ENCODE measurements around the gene SLC17A4.

SLC17A4 gene, protein sequence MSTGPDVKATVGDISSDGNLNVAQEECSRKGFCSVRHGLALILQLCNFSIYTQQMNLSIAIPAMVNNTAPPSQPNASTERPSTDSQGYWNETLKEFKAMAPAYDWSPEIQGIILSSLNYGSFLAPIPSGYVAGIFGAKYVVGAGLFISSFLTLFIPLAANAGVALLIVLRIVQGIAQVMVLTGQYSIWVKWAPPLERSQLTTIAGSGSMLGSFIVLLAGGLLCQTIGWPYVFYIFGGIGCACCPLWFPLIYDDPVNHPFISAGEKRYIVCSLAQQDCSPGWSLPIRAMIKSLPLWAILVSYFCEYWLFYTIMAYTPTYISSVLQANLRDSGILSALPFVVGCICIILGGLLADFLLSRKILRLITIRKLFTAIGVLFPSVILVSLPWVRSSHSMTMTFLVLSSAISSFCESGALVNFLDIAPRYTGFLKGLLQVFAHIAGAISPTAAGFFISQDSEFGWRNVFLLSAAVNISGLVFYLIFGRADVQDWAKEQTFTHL

DNA sequence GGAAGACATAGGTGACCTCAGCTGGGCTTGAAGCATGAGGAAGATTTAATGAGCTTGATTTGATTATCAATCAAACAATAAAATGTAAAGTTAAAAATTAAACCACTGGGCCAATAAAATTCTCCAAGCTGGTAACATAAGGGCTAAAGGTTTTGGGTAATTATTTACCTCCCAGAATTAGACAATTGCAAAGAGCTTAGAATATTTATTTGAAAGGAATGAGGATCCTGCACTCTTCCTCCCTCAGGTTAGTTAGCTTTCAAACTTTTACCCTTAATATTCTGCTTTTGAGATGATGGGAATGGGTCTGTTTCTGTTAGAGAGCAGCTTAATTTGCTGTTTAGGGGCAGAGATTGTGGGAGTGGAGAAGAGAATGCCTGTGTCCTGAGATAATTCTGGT, at the start of gene SLC17A4:
Gene SLC17A4, plus strand, starts transcription at position 208 of the 400 bp plus-strand sequence. CDS start 7,221 bp downstream, outside the sequence.
- Histone ChIP-seq H3K9ac (ENCODE audit: low read depth, low read length) (no peak within 1 kb of the TSS), H3K36me3 (ENCODE audit: control insufficient read depth, insufficient read depth, low read length) (no peaks in the 10 kb centered on the region), H3K27me3 (ENCODE audit: control insufficient read depth, insufficient read depth, low read length) (no peaks in the 10 kb centered on the region), H3K27ac (ENCODE audit: low read depth, low read length) (no peak within 1 kb of the TSS), H3K4me3 (ENCODE audit: low read depth, low read length) (no peak within 1 kb of the TSS), H3K9me3 (ENCODE audit: control insufficient read depth, insufficient read depth, low read length) (no peaks in the 10 kb centered on the region), H3K4me1 (ENCODE audit: control insufficient read depth, insufficient read depth, low read length) (no peaks in the 10 kb centered on the region)

DNA sequence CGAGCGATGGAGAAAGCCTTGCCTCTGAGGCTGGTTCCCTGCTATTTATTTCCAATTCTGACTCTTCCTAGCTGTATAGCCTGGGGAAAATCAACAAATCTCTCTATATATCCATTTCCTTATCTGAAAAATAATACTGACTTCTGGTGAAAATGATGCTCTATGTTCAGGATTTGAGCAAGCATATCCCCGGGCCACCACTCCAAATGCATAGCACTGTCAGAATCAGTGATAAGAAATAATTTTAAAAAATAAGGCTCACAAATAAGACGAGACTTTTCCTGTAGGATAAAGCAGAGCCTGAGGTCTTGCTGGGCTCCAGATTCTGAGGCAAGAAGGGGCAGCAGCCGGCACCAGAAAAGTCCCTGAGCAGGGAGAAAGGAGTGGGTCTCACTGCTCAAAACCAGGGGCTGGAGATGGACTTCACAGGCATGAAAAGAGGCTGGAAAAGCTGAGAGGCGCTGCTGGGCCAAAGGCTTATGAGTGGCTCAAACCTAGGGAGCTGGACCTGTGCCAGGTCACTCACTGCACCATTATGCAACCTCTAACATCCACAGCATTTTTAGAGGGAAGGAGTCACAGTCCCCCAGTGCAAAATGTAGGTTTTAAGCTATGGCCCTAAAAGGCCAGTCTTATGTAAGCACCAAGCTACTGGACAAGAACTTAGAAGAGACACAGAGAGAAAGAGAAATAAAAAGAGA, 48.1 kb upstream of the SLC17A4 start:
- Histone ChIP-seq H3K9me3 (ENCODE audit: control insufficient read depth, insufficient read depth, low read length) (no peaks in the 10 kb centered on the region), H3K4me1 (ENCODE audit: control insufficient read depth, insufficient read depth, low read length) (no peaks in the 10 kb centered on the region), H3K4me3 (ENCODE audit: low read depth, low read length) (no peak overlapping the region), H3K36me3 (ENCODE audit: control insufficient read depth, insufficient read depth, low read length) (no peaks in the 10 kb centered on the region), H3K27ac (ENCODE audit: low read depth, low read length) (no peak overlapping the region), H3K9ac (ENCODE audit: low read depth, low read length) (no peak overlapping the region), H3K27me3 (ENCODE audit: control insufficient read depth, insufficient read depth, low read length) (no peaks in the 10 kb centered on the region)

DNA sequence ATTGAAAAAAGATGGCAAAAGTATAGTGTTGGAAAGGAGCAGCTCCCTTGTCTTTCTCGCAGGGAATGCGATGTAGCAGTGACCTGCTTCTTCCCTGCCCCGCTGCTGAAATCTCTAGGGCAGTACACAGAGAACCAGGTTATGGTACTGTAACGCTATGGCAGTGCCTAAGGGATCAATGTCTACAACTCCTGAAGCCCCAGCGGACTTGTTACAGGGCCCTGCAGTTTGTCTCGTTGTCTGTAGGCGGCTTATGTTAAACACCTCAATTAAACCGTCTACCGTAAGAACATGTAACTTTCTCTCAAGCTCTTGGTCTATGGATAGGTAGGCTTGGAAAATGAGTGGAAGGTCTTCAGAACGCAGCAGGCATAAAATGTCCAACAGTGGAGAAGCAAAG, 44.8 kb upstream of the SLC17A4 start:
- H3K9me3 ChIP-seq (ENCODE audit: control insufficient read depth, insufficient read depth, low read length): no peaks in the 10 kb centered on the region
- H3K27ac ChIP-seq (ENCODE audit: low read depth, low read length): no peak overlapping the region
- no peaks in the 10 kb centered on the region for H3K27me3 ChIP-seq (ENCODE audit: control insufficient read depth, insufficient read depth, low read length)
- H3K4me3 ChIP-seq (ENCODE audit: low read depth, low read length): no peak overlapping the region
- no peaks in the 10 kb centered on the region for H3K4me1 ChIP-seq (ENCODE audit: control insufficient read depth, insufficient read depth, low read length)
- H3K36me3 ChIP-seq (ENCODE audit: control insufficient read depth, insufficient read depth, low read length): no peaks in the 10 kb centered on the region
- no peak overlapping the region for H3K9ac ChIP-seq (ENCODE audit: low read depth, low read length)

DNA sequence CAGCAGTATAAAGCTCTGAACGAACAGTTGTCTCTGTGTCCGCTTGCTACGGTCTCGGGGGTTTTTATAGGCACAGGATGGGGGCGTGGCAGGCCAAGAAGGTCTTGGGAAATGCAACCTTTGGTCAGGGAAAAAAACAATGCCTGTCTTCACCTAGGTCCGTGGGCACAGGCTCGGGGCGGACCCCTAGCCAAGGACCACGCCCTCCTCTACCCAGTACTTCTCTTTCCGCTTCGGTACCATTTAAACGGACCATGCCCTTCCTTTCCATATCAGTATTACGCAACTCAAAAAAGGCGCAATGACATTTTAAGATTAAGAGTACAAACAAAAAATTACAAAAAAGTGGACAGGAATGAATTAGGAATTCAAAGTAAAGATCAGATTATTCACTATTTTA, 44.3 kb upstream of the SLC17A4 start:
- no peak overlapping the region for H3K27ac ChIP-seq (ENCODE audit: low read depth, low read length)
- H3K4me3 ChIP-seq (ENCODE audit: low read depth, low read length): no peak overlapping the region
- no peaks in the 10 kb centered on the region for H3K4me1 ChIP-seq (ENCODE audit: control insufficient read depth, insufficient read depth, low read length)
- no peaks in the 10 kb centered on the region for H3K27me3 ChIP-seq (ENCODE audit: control insufficient read depth, insufficient read depth, low read length)
- H3K9me3 ChIP-seq (ENCODE audit: control insufficient read depth, insufficient read depth, low read length): no peaks in the 10 kb centered on the region
- no peak overlapping the region for H3K9ac ChIP-seq (ENCODE audit: low read depth, low read length)
- no peaks in the 10 kb centered on the region for H3K36me3 ChIP-seq (ENCODE audit: control insufficient read depth, insufficient read depth, low read length)

DNA sequence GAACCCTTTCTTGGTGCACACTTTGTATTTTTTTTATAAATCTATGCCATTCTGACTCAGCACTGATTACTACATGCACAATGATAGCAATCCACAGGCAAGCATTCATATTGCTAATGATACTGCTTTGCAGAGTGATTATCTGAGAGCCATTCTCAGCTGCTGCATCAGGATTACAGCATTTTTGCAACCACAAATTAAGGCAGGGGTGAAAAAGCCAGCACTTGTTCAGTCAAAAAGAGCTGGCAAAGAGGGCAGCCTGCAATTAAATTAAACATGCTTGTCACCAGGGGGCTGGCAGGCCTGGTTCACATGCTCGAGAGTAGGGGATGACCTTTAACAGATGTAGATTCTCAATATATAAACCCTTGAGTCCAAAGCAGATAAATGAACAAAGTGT, 40.7 kb upstream of the SLC17A4 start:
- no peaks in the 10 kb centered on the region for H3K4me1 ChIP-seq (ENCODE audit: control insufficient read depth, insufficient read depth, low read length)
- H3K27ac ChIP-seq (ENCODE audit: low read depth, low read length): no peak overlapping the region
- H3K36me3 ChIP-seq (ENCODE audit: control insufficient read depth, insufficient read depth, low read length): no peaks in the 10 kb centered on the region
- no peaks in the 10 kb centered on the region for H3K9me3 ChIP-seq (ENCODE audit: control insufficient read depth, insufficient read depth, low read length)
- H3K4me3 ChIP-seq (ENCODE audit: low read depth, low read length): no peak overlapping the region
- no peak overlapping the region for H3K9ac ChIP-seq (ENCODE audit: low read depth, low read length)
- no peaks in the 10 kb centered on the region for H3K27me3 ChIP-seq (ENCODE audit: control insufficient read depth, insufficient read depth, low read length)

DNA sequence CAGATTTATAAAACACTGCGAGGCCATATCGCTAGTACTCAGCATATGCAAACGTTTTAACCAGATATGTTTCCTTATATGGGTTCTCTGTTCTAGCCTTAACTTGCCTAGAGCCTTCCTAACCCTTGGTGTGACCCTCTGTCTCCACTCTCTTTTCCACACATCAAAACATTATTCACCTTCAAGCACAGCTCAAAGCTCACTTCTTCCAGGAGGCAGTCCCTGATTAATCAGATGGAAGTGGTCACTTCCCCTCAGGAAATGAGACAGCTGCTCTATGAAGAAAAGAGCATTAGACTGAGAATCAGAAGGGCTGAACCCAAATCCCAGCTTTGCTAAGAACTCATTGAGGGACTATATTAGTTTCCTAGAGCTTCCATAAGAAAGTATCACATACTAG, 39.8 kb upstream of the SLC17A4 start:
- Histone ChIP-seq H3K4me3 (ENCODE audit: low read depth, low read length) (no peak overlapping the region), H3K27ac (ENCODE audit: low read depth, low read length) (no peak overlapping the region), H3K4me1 (ENCODE audit: control insufficient read depth, insufficient read depth, low read length) (no peaks in the 10 kb centered on the region), H3K9ac (ENCODE audit: low read depth, low read length) (no peak overlapping the region), H3K9me3 (ENCODE audit: control insufficient read depth, insufficient read depth, low read length) (no peaks in the 10 kb centered on the region), H3K27me3 (ENCODE audit: control insufficient read depth, insufficient read depth, low read length) (no peaks in the 10 kb centered on the region), H3K36me3 (ENCODE audit: control insufficient read depth, insufficient read depth, low read length) (no peaks in the 10 kb centered on the region)

DNA sequence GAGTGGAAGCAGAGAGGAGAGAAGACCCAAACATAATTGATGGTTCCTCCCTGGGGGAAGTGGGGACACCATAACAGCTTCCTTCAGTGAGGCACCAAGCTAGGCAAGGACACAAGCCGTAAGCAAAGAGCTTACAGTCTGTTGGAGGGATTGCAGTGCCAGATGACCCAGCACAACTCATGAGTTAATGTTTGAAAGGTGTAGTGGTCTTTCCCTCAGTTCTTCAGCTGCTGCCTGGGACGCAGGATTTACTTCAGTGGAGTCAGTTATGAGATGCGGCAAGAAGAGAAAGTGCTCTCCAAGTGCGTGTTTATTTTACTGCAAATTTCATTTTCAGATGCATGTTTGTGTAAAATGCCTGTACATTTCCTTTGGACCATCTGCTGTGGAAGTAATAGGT, 38.7 kb upstream of the SLC17A4 start:
- Histone ChIP-seq H3K36me3 (ENCODE audit: control insufficient read depth, insufficient read depth, low read length) (no peaks in the 10 kb centered on the region), H3K4me3 (ENCODE audit: low read depth, low read length) (no peak overlapping the region), H3K9ac (ENCODE audit: low read depth, low read length) (no peak overlapping the region), H3K9me3 (ENCODE audit: control insufficient read depth, insufficient read depth, low read length) (no peaks in the 10 kb centered on the region), H3K27ac (ENCODE audit: low read depth, low read length) (no peak overlapping the region), H3K4me1 (ENCODE audit: control insufficient read depth, insufficient read depth, low read length) (no peaks in the 10 kb centered on the region), H3K27me3 (ENCODE audit: control insufficient read depth, insufficient read depth, low read length) (no peaks in the 10 kb centered on the region)

DNA sequence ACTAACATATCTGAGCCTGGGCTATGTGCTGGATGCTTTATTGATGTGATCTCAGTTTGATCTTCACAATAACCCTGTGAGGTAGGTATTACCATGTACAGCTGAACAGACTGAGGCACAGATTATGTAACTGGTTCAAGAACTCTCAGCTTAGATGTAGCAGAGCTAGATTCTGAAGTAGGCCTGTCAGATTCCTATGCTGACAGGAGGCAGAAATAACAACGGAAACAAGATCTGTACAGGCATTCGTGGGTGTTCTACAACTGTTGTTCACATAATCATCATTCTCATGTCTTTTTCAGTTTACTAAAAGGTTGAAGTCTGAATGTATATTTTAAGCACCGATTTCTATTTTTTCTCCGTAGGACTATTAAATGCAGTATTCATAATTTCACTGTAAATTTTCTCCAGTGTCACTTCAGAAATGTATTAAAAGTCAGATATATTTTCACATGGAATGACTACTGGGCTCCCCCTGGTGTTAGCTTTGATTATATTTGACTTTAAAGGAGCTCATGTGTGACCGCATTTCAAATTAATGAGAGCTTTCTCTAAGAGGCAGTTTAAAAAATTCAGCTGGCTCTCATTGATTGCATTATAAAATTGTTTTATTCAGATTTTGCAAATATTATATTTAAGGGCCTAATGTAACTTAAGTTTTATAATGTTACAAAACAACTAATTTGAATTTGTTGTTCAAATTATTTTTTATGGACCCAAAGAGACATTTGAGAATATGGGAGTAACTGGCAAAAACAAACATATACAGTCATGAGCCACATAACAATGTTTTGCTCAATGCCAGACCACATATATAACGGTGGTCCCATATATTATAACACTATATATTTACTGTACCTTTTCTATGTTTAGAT, 36.4 kb upstream of the SLC17A4 start:
- H3K4me3 ChIP-seq (ENCODE audit: low read depth, low read length): no peak overlapping the region
- H3K4me1 ChIP-seq (ENCODE audit: control insufficient read depth, insufficient read depth, low read length): no peaks in the 10 kb centered on the region
- H3K9me3 ChIP-seq (ENCODE audit: control insufficient read depth, insufficient read depth, low read length): no peaks in the 10 kb centered on the region
- H3K27me3 ChIP-seq (ENCODE audit: control insufficient read depth, insufficient read depth, low read length): no peaks in the 10 kb centered on the region
- no peak overlapping the region for H3K9ac ChIP-seq (ENCODE audit: low read depth, low read length)
- no peak overlapping the region for H3K27ac ChIP-seq (ENCODE audit: low read depth, low read length)
- H3K36me3 ChIP-seq (ENCODE audit: control insufficient read depth, insufficient read depth, low read length): no peaks in the 10 kb centered on the region

DNA sequence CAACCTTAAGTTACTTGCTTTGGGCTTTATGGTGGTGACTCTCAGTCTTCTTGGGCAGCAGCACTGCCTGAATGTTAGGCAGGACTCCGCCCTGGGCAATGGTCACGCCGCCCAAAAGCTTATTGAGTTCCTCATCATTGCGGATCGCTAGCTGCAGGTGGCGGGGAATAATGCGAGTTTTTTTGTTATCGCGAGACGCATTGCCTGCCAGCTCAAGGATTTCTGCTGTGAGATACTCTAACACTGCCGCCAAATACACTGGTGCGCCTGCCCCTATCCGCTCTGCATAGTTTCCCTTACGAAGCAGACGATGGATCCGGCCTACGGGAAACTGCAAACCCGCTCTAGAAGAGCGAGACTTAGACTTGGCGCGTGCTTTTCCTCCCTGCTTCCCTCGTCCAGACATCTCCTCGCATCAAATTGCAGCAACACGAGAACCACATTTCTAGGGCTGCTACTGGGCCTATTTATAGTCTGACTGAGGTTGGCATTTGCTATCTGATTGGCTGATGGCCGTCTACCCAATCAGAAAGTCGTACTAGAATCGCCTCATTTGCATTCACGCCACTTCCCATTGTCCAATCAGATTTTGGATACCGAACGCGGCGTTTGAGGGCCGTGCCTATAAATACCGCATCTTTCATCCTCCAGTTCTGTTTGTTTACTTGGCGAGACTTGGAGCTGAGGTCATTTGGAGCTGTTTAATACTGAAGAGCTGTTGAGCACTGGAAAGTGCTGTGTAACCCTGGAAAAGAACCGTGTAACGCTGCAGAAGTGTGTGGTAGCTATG, 28.2 kb upstream of the SLC17A4 start:
- H3K36me3 ChIP-seq (ENCODE audit: control insufficient read depth, insufficient read depth, low read length): no peaks in the 10 kb centered on the region
- H3K9me3 ChIP-seq (ENCODE audit: control insufficient read depth, insufficient read depth, low read length): no peaks in the 10 kb centered on the region
- H3K27ac ChIP-seq (ENCODE audit: low read depth, low read length): no peak overlapping the region

DNA sequence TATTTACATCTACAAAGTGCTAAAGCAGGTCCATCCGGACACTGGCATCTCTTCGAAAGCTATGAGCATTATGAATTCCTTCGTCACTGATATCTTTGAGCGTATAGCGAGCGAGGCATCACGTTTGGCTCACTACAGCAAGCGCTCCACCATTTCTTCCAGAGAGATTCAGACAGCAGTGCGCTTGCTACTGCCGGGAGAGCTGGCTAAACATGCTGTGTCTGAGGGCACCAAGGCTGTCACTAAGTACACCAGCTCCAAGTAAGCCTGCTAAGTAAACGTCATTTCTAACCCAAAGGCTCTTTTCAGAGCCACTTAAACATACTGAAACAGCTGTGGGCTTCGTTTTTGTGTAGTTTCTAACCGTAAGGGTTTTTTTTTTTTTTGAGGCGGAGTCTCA, 27.5 kb upstream of the SLC17A4 start:
- no peak overlapping the region for H3K4me3 ChIP-seq (ENCODE audit: low read depth, low read length)
- H3K27me3 ChIP-seq (ENCODE audit: control insufficient read depth, insufficient read depth, low read length): no peaks in the 10 kb centered on the region
- H3K9ac ChIP-seq (ENCODE audit: low read depth, low read length): no peak overlapping the region
- no peak overlapping the region for H3K27ac ChIP-seq (ENCODE audit: low read depth, low read length)
- no peaks in the 10 kb centered on the region for H3K9me3 ChIP-seq (ENCODE audit: control insufficient read depth, insufficient read depth, low read length)
- no peaks in the 10 kb centered on the region for H3K4me1 ChIP-seq (ENCODE audit: control insufficient read depth, insufficient read depth, low read length)
- no peaks in the 10 kb centered on the region for H3K36me3 ChIP-seq (ENCODE audit: control insufficient read depth, insufficient read depth, low read length)

More for the DNA sequence above, 28.2 kb upstream of the SLC17A4 start:
- Histone ChIP-seq H3K27me3 (ENCODE audit: control insufficient read depth, insufficient read depth, low read length) (no peaks in the 10 kb centered on the region), H3K4me3 (ENCODE audit: low read depth, low read length) (no peak overlapping the region), H3K4me1 (ENCODE audit: control insufficient read depth, insufficient read depth, low read length) (no peaks in the 10 kb centered on the region), H3K9ac (ENCODE audit: low read depth, low read length) (no peak overlapping the region)
